Stimulated activated CD8-positive, alpha-beta memory T cell treated with anti-CD3 and anti-CD28 coated beads, Interleukin-7, amount 100 ng/mL, for 4 hours (primary cell): Measurements from ENCODE around the gene TMEM203.

Experiments
- DNase-seq, 2 donors: peaks; one replicate each; pipeline ENCODE4 v3.0.0-alpha.2; 2020; ENCODE audit warnings: low read depth in 2 of 2

TMEM203 gene

GRCh38 chr9:137230705-137231371, 25.4 kb upstream of the TMEM203 start, which contains the start of gene SLC34A3:
Gene SLC34A3 (plus strand): TSS chr9:137230901. CDS start chr9:137231703, 802 bp downstream.
- DNase-seq: no peak

- DNase-seq: no peak
Observed at GRCh38 chr9:137229903-137230704, 24.7 kb upstream of the TMEM203 start.

- DNase-seq: no peak
Observed at GRCh38 chr9:137228968-137229896, 23.8 kb upstream of the TMEM203 start.

GRCh38 chr9:137228506-137228967, 23.1 kb upstream of the TMEM203 start:
- DNase-seq: no peak

- DNase-seq: no peak
Observed at GRCh38 chr9:137227853-137228505, 22.5 kb upstream of the TMEM203 start.

- peak; percentile 59 to 70 for DNase-seq
Observed at GRCh38 chr9:137227054-137227852, 21.8 kb upstream of the TMEM203 start, which contains the start of gene RNF224. Gene RNF224 (plus strand): TSS chr9:137227502. CDS start chr9:137228336, 834 bp downstream.

- no peak for DNase-seq
Observed at GRCh38 chr9:137226338-137227053, 21.0 kb upstream of the TMEM203 start.

GRCh38 chr9:137225699-137226331, 20.4 kb upstream of the TMEM203 start:
- no peak for DNase-seq

- DNase-seq: no peak
Observed at GRCh38 chr9:137224830-137225694, 19.6 kb upstream of the TMEM203 start, which contains the start of gene CYSRT1. Gene CYSRT1 (plus strand): TSS chr9:137225174. CDS start chr9:137225622, 448 bp downstream.

GRCh38 chr9:137223078-137223970, 17.9 kb upstream of the TMEM203 start:
- peak; percentile 97 to 99 for DNase-seq

- DNase-seq: no peak
Observed at GRCh38 chr9:137222190-137223077, 17.0 kb upstream of the TMEM203 start, which contains the start of gene RNF208. Gene RNF208 (minus strand): TSS chr9:137222240. CDS start chr9:137221212, 1,028 bp downstream.

GRCh38 chr9:137221506-137222111, 16.2 kb upstream of the TMEM203 start:
- no peak for DNase-seq

GRCh38 chr9:137221095-137221505, 15.7 kb upstream of the TMEM203 start:
- DNase-seq: no peak

GRCh38 chr9:137220317-137221094, 15.1 kb upstream of the TMEM203 start:
- DNase-seq: no peak
